ENCODE data around the gene IL1RL1.

The IL1RL1 gene

DNA sequence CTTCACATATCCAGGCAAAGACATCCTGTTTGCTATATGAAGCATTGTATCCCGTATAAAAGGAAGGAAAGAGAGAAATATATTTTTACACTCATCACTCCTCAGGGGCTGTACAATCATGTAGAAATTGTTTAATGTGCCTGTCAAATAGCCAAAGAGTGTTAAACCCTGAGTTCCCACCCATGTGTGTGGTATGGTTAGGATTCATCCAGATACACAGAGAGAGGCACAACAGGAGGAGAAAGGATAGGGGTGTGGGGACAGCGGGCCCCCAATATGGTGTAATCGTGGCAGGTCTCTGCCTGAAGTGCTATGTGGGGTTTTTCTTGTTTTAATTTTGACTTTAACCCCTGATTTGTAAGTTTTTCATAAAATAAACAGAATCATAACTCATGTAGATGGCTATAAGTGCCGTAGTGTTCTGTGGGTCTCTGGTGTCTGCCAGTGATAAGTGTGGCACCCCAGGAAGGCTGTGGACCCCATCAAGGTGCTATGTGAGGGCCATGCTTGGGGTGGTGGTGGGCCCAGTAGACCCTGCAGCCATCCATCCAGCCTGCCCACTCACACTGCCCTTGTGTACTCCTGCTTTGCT, 34.1 kb downstream of the IL1RL1 start:
- no peaks in the 10 kb centered on the region for H3F3A ChIP-seq (ENCODE audit: insufficient read depth, low read length)
- H3K9me3 ChIP-seq (ENCODE audit: low read length) = no peaks in the 10 kb centered on the region
- H3K4me1 ChIP-seq (ENCODE audit: insufficient read depth, low read length, severe bottlenecking) = no peaks in the 10 kb centered on the region
- H3K9ac ChIP-seq (ENCODE audit: low read length) = no peak overlapping the region
- H3K4me2 ChIP-seq (ENCODE audit: low read length) = no peak overlapping the region
- TF ChIP-seq, protein P1, sequence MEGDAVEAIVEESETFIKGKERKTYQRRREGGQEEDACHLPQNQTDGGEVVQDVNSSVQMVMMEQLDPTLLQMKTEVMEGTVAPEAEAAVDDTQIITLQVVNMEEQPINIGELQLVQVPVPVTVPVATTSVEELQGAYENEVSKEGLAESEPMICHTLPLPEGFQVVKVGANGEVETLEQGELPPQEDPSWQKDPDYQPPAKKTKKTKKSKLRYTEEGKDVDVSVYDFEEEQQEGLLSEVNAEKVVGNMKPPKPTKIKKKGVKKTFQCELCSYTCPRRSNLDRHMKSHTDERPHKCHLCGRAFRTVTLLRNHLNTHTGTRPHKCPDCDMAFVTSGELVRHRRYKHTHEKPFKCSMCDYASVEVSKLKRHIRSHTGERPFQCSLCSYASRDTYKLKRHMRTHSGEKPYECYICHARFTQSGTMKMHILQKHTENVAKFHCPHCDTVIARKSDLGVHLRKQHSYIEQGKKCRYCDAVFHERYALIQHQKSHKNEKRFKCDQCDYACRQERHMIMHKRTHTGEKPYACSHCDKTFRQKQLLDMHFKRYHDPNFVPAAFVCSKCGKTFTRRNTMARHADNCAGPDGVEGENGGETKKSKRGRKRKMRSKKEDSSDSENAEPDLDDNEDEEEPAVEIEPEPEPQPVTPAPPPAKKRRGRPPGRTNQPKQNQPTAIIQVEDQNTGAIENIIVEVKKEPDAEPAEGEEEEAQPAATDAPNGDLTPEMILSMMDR (IDR thresholded peaks at IDR 0.05; ENCODE audit: low read length) = no peak
- no peak for TF ChIP-seq EZH2 (IDR thresholded peaks at IDR 0.05; ENCODE audit: borderline replicate concordance, low read length)
- H2AFZ ChIP-seq (ENCODE audit: low read length) = no peak overlapping the region
- H4K20me1 ChIP-seq (ENCODE audit: insufficient read depth, low read length) = no peaks in the 10 kb centered on the region
- H3K79me2 ChIP-seq (ENCODE audit: insufficient read depth, low read length) = no peaks in the 10 kb centered on the region
- H3K9me2 ChIP-seq (ENCODE audit: low read depth, low read length) = no peaks in the 10 kb centered on the region
- no peaks in the 10 kb centered on the region for H3K27me3 ChIP-seq (ENCODE audit: insufficient read depth, low read length)
- H3K27ac ChIP-seq (ENCODE audit: low read depth, low read length, poor library complexity, severe bottlenecking) = no peak overlapping the region
- no peaks in the 10 kb centered on the region for H3K36me3 ChIP-seq (ENCODE audit: insufficient read depth, low read length)
- no peak overlapping the region for H3K4me3 ChIP-seq (ENCODE audit: low read depth, low read length, poor library complexity, severe bottlenecking)

DNA sequence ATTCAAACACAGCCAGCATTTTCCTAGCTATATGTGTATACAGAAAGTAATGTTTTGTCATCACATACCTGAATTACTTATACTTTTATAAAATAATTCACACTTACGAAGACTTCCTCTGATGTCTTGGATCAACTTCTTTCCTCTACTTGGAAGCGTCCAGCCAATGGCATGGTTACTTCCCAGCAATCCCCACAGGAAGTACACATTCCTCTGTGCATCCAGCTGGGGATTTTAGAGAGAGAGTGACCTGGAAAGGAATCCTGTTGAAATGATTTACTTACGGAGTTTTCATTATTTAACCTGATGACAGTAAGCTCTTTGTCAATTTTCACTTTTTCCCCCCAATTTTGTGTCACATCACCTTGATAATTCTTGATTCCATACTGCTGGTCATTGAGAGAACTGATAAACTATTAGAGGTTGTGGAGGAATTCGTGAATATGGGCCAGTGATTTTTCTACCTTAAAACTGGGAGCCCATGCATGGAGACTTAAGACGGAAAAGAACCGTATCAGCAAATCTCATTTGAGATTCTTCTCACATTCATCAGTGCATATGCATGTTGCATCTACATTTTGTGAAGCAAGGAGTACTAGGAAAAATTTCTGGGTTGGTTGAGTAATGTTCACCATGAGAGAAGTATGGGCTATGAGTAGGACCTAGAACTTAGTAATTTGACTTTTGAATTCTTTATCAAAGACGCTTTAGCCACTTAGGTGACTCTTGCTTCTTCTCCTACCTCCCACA, 35.2 kb downstream of the IL1RL1 start:
- H3K4me3 ChIP-seq (ENCODE audit: low read depth, low read length, poor library complexity, severe bottlenecking) = no peak overlapping the region
- H3K9ac ChIP-seq (ENCODE audit: low read length) = no peak overlapping the region
- H3K9me2 ChIP-seq (ENCODE audit: low read depth, low read length) = no peaks in the 10 kb centered on the region
- H3K36me3 ChIP-seq (ENCODE audit: insufficient read depth, low read length) = no peaks in the 10 kb centered on the region
- no peak overlapping the region for H3K27ac ChIP-seq (ENCODE audit: low read depth, low read length, poor library complexity, severe bottlenecking)
- no peaks in the 10 kb centered on the region for H3K4me1 ChIP-seq (ENCODE audit: insufficient read depth, low read length, severe bottlenecking)
- H3K79me2 ChIP-seq (ENCODE audit: insufficient read depth, low read length) = no peaks in the 10 kb centered on the region
- H3K9me3 ChIP-seq (ENCODE audit: low read length) = no peaks in the 10 kb centered on the region
- no peak overlapping the region for H3K4me2 ChIP-seq (ENCODE audit: low read length)
- no peaks in the 10 kb centered on the region for H4K20me1 ChIP-seq (ENCODE audit: insufficient read depth, low read length)
- no peaks in the 10 kb centered on the region for H3K27me3 ChIP-seq (ENCODE audit: insufficient read depth, low read length)
- H3F3A ChIP-seq (ENCODE audit: insufficient read depth, low read length) = no peaks in the 10 kb centered on the region
- no peak for TF ChIP-seq EZH2 (IDR thresholded peaks at IDR 0.05; ENCODE audit: borderline replicate concordance, low read length)
- TF ChIP-seq, protein P1 (IDR thresholded peaks at IDR 0.05; ENCODE audit: low read length) = no peak
- no peak overlapping the region for H2AFZ ChIP-seq (ENCODE audit: low read length)

GRCh38 chr2:102350137-102350793, 38.9 kb downstream of the IL1RL1 start:
- Histone ChIP-seq H2AFZ (ENCODE audit: low read length) (no peak overlapping the region), H3K27me3 (ENCODE audit: insufficient read depth, low read length) (no peaks in the 10 kb centered on the region), H4K20me1 (ENCODE audit: insufficient read depth, low read length) (no peaks in the 10 kb centered on the region), H3K27ac (ENCODE audit: low read depth, low read length, poor library complexity, severe bottlenecking) (no peak overlapping the region), H3K79me2 (ENCODE audit: insufficient read depth, low read length) (no peaks in the 10 kb centered on the region), H3K36me3 (ENCODE audit: insufficient read depth, low read length) (no peaks in the 10 kb centered on the region), H3K4me1 (ENCODE audit: insufficient read depth, low read length, severe bottlenecking) (no peaks in the 10 kb centered on the region), H3K9me2 (ENCODE audit: low read depth, low read length) (no peaks in the 10 kb centered on the region), H3K4me2 (ENCODE audit: low read length) (no peak overlapping the region), H3K4me3 (ENCODE audit: low read depth, low read length, poor library complexity, severe bottlenecking) (no peak overlapping the region), H3K9ac (ENCODE audit: low read length) (no peak overlapping the region), H3K9me3 (ENCODE audit: low read length) (no peaks in the 10 kb centered on the region), H3F3A (ENCODE audit: insufficient read depth, low read length) (no peaks in the 10 kb centered on the region)
- TF ChIP-seq, protein P1 (IDR thresholded peaks at IDR 0.05; ENCODE audit: low read length) = no peak
- TF ChIP-seq EZH2 (IDR thresholded peaks at IDR 0.05; ENCODE audit: borderline replicate concordance, low read length) = no peak

Data from OCI-LY1 (cell line).